NCI-H2081 (cell line): ENCODE results near the gene WDR70.

Source experiments
- DNase-seq, 2 experiments: peaks; one replicate each; lab custom pipeline; 2025; lab: John Stamatoyannopoulos, UW

Gene WDR70

DNA sequence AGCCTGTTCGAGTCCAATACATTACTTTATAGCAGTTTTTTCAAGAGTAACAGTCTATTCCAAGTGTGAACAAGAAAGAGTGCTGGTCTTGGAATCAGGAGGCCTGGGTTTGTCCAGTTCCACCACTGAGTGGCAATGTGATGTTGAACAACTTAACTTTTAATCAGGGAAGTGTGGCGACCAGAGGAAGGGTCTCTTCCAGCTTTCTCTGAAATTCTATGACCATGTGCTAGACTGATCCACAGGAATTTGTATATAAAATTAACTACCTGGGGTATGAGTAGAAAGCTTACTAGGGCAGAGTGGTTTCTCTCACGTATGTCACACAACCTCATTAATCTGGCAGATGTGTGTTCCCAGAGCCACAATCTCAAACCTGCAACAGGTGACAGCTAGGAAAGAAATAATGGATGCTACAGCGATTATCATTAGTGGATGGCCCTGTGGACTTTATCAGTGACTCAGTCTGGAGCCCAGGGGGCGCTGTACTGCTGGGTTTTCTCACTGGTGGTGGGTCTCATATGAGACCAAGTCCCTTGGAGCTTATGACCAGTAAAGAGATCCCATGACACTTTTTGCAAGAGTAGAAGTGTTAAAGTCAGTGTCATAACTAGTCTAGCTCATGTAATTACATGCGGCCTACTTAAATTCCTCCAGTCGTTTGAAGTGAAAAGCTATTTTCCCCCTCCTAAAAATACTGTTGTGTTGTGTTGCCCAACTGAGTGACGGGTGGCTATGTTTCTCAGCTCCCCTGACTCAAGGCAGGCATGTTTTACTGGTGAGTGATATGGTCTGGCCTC is 344.2 kb downstream of the WDR70 start:
- DNase-seq, result peak in 1 of 2 experiments; percentile 23

DNA sequence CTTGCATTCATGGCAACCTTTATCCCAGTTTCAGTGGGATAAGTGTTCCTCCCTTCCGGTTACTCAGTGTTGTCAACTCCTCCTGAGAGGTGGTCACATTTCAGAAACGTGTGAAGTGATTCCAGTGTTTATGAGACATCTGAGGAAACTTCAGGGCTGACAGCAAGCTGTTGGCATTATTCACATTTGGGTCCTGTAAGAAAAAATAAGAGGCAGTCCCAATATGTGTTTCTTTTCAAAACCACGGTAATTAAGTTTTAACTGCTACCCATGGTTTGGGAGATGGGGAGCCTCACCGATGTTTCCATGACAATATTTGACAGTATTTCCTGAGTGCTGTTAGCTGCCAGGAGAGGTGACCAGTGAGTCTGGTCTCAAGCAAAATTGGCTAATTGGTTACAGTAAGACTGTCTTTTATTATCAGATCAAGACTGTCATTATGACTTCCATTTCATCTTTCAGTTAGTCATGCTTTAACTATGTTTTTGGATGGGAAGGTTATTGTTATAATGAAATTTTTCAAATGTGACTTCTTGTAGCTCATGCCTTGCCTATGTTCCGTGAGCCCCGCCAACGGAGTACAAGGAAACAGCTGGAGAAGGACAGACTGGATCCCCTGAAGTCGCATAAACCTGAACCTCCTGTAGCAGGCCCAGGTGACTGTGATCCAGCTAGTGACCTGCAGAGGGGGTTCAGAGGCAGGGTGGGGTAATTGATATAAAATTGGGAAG is 345.4 kb downstream of the WDR70 start:
- DNase-seq, result no peak

DNA sequence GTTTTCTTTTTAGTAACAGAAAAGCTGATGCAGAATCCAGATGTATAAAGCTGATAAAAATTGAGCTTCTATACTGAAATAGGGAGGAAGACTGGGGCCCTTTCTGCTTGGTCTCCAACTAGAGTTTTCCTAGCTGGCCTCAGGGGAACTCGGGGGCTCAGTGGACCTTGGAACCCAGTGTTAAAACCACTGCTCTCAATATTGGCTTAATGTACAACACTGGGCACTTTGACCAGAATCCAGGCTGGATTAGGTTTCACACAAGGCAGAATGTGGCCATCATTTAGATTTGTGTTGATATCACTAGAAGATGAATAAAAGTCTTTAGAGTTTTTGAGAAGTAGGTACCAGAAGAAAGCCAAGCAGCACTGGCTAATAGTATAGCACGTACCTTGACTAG is 346.1 kb downstream of the WDR70 start:
- DNase-seq, result no peak

DNA sequence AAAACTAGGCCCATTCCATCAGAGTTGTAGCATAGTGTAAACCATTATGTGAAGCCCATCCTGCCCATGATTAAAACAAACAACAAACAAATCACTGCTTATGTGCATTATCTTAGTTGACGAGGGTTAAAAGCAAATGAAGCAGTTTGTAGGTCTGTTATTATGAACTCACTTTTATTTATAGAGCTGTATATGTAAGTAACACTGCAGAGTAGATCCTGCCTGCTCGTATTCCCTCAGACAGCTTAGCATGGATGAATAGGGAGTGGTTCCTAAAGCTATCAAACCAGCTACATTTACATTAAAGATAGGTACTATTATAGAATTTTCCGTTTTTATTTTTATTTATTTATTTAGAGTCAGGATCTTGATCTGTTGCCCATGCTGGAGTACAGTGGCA is 348.1 kb downstream of the WDR70 start:
- no peak for DNase-seq

DNA sequence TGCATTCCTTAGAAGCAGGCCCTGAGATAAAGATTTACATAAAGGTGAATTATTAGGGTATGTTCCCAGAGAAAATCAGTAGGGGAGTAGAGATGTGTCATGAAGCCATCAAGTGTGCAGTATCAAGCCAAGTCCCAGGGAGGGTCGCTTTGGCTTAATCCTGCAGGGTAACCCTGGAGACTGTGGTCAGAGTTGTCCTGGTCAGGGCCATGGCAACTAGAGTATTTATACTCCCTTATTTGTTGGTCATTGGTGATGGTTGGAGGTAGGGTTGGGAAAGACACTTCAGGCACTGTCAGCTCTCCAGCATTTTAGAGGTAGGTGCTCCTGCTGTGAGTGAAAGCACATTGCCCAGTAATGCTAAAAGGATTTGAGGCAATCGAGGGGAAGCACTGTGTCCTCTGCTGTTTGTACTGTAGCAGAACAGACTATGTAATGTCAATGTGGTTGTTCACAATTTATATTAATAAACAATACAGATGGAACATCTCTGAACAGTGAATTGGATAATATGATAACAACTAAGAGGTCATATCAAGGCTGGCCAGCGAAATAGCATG is 351.9 kb downstream of the WDR70 start:
- DNase-seq, result no peak

DNA sequence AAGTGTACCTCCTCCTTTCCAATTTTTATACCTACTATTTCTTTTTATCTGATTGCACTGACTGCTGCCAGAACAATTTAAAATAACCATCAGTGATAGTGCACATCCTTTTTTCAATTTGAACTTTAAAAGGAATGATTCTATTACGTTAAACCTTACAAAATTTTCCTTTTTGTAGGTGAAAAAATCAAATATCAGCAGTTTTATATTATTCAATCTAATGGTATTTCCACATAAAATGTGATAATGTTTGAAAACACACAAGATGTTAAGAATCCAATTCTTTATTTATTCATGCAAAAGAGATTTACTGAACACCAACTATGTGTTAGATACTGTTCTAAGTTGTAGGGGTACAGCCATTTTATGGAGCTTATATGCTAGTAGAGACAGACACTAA is 355.0 kb downstream of the WDR70 start:
- DNase-seq, result no peak

DNA sequence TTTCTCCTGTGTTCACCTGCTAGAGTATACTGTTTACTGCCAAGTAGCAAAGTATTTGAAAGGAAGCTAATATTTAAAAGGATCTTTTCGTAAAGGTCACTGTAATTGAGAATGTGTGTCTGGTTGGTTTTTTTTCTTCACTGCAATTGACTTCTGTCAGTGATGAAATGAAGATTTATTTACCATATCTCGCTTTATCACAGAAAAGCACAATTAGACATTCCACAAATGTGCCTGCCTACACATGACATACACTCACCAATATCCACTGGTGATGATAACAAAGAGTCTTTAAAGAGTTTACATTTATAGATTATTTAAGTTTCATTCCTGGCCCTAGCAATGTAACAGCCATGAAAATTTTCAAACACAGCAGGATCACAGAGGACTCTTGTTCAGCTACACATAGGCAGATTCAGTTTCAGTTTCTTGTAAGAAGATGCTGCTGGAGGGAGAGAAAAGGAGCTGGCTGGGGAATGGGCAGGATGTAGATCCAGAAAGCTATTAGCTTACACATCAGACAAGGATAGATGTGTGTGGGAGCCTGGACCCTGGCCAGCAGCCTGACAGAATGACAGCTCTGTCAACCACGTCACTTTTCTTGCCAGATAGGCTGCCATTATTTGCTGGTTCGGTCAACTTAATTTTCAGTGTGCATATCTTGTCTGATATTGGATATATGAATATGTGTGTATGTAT is 356.7 kb downstream of the WDR70 start:
- DNase-seq, result peak in 1 of 2 experiments; percentile 22

DNA sequence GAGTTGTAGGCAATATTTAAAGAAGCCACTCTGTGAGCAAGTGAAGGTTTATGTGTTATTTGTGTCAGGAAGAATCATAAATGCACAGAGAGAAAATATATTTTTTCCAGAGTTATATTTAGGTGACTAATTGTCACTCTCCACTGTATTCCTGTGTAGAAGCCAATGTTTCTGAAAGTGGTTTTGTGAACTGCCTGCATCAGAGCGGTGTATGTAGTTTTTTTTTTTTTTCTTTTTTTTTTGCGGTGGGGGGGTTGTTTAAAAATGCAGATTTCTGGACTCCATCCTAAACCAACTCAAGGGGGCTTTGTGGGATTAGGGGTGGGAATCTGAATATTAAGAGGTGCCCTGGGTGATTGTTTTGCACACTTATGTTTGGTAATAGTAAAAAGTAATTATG is 357.3 kb downstream of the WDR70 start:
- no peak for DNase-seq

DNA sequence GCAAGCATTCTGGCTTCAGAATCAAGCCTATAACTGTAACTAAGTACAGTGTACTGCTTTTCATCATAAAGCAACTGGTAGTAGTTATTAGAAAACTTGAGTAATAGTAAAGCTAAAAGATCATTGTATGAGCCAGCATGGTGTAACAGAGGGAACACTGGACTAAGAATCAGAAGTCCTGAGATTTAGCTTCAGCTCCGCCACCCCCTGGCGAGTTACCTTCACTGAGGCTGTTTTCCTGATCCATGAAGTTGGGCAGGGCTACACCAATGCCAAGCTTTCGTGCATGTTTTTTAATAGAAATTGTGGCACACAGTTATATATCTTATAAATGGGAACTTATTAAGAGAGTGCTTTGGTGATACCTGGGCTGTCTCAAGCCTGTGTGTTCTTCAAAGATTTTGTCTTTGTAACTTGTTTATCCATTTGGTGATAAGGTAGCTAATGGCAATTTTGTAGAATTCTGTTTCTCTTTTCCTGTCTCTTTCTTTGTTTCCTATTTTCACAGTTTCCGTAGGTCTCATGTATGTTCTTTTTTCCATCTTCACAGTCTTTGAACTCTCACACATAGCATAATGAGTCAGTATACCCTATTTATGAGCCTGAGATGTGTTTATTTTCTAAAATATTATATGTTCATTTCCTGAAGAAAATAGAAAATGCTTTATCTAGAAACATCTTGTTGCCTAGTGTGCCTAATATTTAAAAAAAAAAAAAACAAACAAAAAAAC is 358.4 kb downstream of the WDR70 start:
- no peak for DNase-seq

DNA sequence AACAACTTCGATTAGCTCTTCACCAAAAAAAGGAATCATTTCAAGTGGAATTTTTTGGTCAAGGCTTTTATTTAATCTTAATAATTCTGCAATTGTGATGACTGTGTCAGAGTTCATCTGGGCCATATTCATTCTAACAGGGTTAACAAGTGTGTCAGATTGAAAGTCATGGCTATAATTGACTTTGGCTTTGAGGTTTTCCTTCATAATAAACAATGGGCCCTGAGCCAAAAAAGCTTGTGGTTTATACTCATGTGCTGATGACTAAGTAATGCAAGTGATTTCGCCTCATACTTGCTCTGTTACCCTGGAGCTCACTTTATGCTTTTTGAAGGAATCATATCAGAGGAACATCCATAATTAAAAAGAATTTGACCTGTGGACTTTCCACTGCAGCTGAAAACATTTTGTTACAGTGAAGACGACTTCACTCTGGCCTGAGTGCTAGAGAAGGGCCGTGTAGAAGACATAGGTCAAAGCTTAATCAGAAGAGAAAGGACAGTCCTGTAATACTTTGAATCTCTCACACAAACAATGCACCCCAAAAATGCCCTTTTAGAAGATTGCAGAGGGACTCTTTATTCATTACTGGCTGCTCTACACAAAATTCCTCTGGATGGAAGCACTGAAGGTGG is 359.1 kb downstream of the WDR70 start:
- no peak for DNase-seq

DNA sequence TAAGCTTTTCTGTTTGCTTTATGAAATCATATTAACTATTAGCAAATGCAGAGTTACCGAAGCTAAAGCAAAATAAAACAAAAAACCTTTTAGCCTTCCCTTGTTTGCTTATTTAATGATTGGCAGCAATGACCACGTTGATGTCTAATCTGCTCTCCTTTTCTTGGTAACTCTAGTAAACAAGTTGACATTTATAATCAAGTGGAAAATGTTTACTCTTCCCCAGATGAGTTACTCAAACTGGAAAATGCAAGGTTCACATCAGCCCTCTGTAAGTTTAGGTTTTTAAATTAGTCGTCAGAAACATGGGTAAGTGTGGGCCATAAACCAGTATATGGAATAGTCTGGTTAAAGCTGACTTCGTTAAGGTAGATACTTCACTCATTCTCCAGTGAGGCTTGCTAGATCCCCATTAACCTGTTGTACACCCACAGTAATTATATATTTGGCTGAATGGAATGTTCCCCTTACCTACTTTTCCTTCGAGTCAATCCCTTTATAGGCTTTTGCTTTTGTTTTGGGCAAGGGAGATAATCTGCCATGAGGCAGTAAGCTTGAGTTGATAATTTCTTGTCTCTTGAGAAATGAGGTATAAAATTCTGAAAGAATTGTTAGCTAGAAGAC is 359.9 kb downstream of the WDR70 start:
- DNase-seq, result no peak

DNA sequence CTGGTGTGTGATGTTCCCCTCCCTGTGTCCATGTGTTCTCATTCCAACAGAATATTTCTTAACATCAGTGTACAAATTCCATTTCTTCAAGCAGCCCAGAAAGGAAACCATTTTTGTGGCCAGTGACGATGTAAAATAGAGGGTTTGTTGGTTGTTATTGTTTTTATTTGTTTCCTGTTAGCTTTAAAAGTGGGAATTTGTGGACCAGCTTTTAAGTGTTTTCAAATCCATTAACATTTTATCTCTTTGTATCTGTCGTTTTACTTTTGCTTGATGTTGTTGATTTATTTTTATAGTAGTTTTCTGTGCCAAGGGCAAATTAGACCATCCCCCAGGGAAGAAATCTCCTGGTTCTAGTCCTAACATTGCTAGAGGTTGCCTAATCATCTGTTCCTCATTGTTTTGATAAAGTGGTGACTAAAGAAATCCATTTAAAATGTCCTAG is 360.7 kb downstream of the WDR70 start:
- no peak for DNase-seq

DNA sequence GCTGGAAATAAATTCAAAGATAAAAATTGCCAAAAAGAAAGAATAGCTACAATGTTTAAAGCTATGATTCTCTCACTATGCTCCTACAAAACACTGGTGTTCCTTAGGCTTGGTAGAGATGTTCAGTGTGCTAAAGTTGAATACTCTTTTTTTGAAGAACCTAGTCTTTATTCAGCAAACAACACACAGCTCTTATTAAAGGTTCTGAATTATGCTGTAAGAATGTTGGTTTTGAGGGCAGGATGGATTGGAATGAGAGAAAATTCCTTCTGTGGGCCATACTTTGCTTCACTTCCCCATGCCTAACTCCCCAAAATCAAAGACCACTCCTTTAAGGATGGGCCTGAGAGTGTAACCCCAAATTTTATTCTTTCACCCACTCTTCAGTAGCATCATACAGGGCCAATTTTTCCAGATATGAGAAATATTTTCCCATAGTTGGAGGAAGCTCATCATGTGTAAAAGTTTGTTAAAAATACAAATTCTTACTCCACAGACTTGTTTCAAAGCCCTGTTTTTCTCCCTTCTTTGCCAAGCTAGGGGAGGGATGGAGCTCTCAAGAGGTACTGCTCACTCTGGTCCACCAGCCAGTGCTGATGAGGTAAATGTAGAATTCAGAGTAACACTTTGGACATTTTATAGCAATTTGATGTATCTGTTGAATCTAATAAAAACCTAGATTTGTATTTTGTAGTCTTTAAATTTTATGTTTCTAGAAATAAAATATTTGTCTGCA is 361.4 kb downstream of the WDR70 start:
- DNase-seq, result no peak

DNA sequence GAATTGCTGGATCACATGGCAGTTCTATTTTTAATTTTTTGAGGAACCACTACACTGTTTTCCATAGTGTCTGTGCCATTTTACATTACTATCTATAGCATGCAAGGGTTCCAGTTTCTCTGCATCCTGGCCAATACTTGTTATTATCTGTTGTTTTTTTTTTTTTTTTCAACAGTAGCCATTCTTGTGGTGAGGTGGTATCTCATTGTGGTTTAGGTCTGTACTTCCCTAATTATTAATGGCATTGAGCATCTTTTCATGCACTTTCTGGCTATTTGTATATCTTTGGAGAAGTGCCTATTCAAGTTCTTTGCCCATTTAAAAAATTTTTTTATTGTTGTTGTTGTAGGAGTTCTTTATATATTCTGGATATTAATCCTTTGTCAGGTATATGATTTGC is 363.0 kb downstream of the WDR70 start:
- DNase-seq, result no peak

DNA sequence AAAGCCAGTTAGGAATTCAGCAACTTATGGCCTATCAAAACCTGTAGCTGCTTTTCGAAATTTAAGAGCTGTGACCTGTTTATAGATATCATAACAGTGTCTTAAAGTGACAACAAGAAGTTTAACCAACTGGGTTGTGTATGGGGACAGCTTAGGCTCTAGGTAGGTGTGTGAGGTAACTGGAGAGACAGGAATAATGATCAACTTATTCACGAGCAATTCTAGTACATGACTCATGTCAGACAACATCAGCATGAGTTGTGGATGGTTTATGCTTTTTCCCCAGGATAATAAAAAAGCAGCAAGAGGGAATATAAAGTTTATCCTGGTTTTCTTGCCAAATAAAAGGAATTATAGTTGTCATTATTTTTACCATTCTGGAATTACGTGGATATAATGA is 372.1 kb downstream of the WDR70 start:
- DNase-seq, result no peak

DNA sequence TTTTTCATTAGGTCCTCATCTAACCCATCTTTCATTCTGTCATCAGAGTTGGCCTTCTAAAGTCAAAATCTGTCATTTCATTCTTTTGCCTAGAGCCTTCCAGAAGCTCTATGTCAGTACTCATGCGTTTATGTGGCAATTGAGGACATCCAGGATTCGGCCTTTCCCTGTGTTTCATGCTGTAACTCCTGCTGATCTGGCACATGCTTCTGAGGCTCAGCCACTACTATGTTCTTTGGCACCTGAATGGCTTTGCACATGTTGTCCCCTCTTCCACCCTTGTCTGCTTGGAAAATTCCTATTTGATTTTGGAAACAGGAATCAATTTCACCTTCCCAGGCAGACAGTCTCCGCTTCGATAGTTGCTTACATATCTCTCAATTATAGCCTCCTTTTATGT is 375.9 kb downstream of the WDR70 start:
- DNase-seq, result no peak

DNA sequence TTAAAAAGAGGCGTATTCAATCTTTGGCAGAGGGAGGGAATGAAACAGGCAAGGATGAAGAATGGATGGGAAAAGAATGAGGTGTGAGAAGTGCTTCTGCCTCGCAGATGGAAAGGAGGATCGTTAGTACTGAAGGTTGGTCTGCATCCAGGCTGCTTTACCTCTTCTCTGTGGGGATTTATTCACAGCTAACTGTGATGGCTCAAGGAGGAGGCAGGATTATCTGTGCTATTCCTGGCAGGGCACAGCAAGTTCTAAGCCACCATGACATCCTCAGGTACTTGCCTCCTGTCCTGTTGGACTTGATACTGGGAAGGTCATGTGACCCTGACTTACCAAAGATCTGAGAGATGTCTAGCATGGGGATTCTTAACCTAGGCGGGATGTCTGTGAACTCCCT is 376.5 kb downstream of the WDR70 start:
- DNase-seq, result no peak

DNA sequence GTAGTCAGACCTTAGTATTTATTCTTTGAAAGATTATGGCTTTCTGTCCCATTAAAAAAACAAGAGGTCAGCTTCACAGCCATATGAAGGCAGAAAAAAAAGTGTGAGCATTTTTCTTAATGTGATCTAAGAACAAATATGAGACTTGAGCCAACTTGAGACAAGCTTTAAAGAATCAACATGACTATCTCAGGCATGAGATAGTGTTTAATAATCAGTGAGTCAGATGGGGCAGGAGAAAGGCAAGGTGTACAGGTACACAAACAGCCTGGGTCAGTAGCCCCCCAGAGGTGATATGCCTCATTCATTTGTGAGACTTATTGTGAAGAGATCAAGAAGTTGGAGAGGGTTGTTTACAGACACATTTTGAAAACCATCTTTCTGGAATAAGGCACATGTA is 377.1 kb downstream of the WDR70 start:
- DNase-seq, result no peak

DNA sequence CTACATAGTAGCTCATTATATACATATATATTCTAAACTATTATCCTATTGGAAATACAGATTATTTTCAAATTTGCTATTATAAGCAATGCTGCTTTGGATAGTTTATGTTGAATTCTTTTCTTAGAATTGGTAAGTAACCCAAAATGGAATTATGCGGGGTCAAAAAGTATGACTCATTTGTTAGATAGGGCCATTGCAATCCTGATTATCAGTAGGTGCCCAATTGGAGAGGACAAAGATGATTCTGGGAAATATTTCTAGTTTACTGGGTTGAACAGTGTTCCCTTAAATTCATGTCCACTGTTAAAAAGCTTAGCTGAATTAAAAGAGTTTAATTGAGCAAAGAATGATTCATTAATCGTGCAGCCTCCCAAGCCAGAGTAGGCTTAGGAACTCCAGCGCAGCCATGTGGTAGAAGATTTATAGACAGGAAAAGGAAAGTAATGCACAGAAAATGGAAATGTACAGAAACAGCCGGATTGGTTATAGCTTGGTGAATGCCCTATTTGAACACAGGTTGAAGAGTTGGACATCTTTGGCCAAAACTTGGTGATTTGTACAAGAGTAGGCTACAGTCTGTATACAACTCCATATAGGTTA is 379.0 kb downstream of the WDR70 start:
- no peak for DNase-seq

DNA sequence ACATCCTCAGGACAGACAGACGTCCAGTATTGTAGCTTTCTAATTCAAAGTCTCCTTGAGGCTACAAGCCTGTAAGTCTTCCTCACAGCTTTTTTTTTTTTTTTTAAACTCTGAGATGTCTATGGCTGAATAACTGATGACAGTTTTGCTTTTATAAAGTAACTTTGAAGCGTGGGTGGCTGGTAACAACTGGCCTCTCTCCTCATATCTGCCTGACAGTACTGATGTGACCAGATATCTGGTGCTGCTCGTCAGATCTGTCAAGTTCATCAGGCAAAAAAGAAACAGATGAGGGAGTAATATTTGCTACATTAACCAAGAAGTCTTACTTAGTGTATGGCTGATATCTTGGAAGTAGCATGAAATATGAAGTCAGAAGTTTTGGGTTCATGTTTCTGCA is 388.1 kb downstream of the WDR70 start:
- DNase-seq, result no peak
